Activated T-cell treated with anti-CD3 and anti-CD28 coated beads, Interleukin-2, amount 50 U/mL, for 24 hours (primary cell): ENCODE data around the gene MAMDC2.

Experiments used
- DNase-seq: peaks from one replicate; pipeline ENCODE4 v3.0.0-alpha.2; 2020
- H3K27ac Mint-ChIP-seq: 2 replicates; pipeline ENCODE4 v1.8.0; 2020; ENCODE audit warnings: mild to moderate bottlenecking, mixed read lengths
- H3K27me3 Mint-ChIP-seq: 2 replicates; pipeline ENCODE4 v1.8.0; 2020; ENCODE audit warnings: mixed read lengths
- H3K36me3 Mint-ChIP-seq: 2 replicates; pipeline ENCODE4 v1.8.0; 2020; ENCODE audit warnings: low read depth, mixed read lengths
- H3K4me1 Mint-ChIP-seq: 2 replicates; pipeline ENCODE4 v1.8.0; 2020; ENCODE audit warnings: low read depth, mixed read lengths
- H3K4me3 Mint-ChIP-seq: 2 replicates; pipeline ENCODE4 v1.8.0; 2020; ENCODE audit warnings: mild to moderate bottlenecking, moderate library complexity, mixed read lengths
- H3K9me3 Mint-ChIP-seq: 2 replicates; pipeline ENCODE4 v1.8.0; 2020; ENCODE audit warnings: mixed read lengths

MAMDC2 gene

GRCh38 chr9:70117835-70118319, 74.2 kb downstream of the MAMDC2 start:
- DNase-seq, result no peak
- Mint-ChIP-seq H3K27me3 (peaks cover 19% of the 10 kb centered on the region), H3K4me1 (no peaks in the 10 kb centered on the region), H3K4me3 (no peak overlapping the region), H3K36me3 (no peaks in the 10 kb centered on the region), H3K27ac (no peak overlapping the region), H3K9me3 (no peaks in the 10 kb centered on the region)

GRCh38 chr9:70119786-70120185, 76.1 kb downstream of the MAMDC2 start:
- no peak overlapping the region for H3K4me3 Mint-ChIP-seq
- no peaks in the 10 kb centered on the region for H3K4me1 Mint-ChIP-seq
- peaks cover 17% of the 10 kb centered on the region for H3K27me3 Mint-ChIP-seq
- no peaks in the 10 kb centered on the region for H3K36me3 Mint-ChIP-seq
- DNase-seq, result no peak
- H3K9me3 Mint-ChIP-seq, result no peaks in the 10 kb centered on the region
- no peak overlapping the region for H3K27ac Mint-ChIP-seq

GRCh38 chr9:70120834-70121510, 77.3 kb downstream of the MAMDC2 start:
- Mint-ChIP-seq H3K27ac (no peak overlapping the region), H3K36me3 (no peaks in the 10 kb centered on the region), H3K9me3 (no peaks in the 10 kb centered on the region)

GRCh38 chr9:70121818-70122436, 78.3 kb downstream of the MAMDC2 start:
- Mint-ChIP-seq H3K27me3 (peaks cover 14% of the 10 kb centered on the region), H3K9me3 (no peaks in the 10 kb centered on the region), H3K27ac (no peak overlapping the region), H3K4me3 (no peak overlapping the region), H3K4me1 (no peaks in the 10 kb centered on the region), H3K36me3 (no peaks in the 10 kb centered on the region)
- DNase-seq, result no peak

More at GRCh38 chr9:70120834-70121510, 77.3 kb downstream of the MAMDC2 start:
- no peak overlapping the region for H3K4me3 Mint-ChIP-seq
- no peak for DNase-seq
- H3K4me1 Mint-ChIP-seq, result no peaks in the 10 kb centered on the region
- peaks cover 14% of the 10 kb centered on the region for H3K27me3 Mint-ChIP-seq

GRCh38 chr9:70123695-70124094, 80.0 kb downstream of the MAMDC2 start:
- no peaks in the 10 kb centered on the region for H3K9me3 Mint-ChIP-seq
- no peaks in the 10 kb centered on the region for H3K36me3 Mint-ChIP-seq
- H3K4me1 Mint-ChIP-seq, result no peaks in the 10 kb centered on the region
- no peak overlapping the region for H3K27ac Mint-ChIP-seq
- no peak for DNase-seq
- H3K4me3 Mint-ChIP-seq, result no peak overlapping the region
- peaks cover 11% of the 10 kb centered on the region for H3K27me3 Mint-ChIP-seq

GRCh38 chr9:70125621-70126263, 82.1 kb downstream of the MAMDC2 start:
- no peak for DNase-seq
- Mint-ChIP-seq H3K27me3 (peaks cover 7% of the 10 kb centered on the region), H3K27ac (no peak overlapping the region), H3K36me3 (no peaks in the 10 kb centered on the region), H3K4me3 (no peak overlapping the region), H3K4me1 (no peaks in the 10 kb centered on the region), H3K9me3 (no peaks in the 10 kb centered on the region)

- H3K27me3 Mint-ChIP-seq, result peaks cover 7% of the 10 kb centered on the region
- H3K4me1 Mint-ChIP-seq, result no peaks in the 10 kb centered on the region
- no peak overlapping the region for H3K27ac Mint-ChIP-seq
- no peak for DNase-seq
- H3K36me3 Mint-ChIP-seq, result no peaks in the 10 kb centered on the region
- no peaks in the 10 kb centered on the region for H3K9me3 Mint-ChIP-seq
- H3K4me3 Mint-ChIP-seq, result no peak overlapping the region
Measured at GRCh38 chr9:70127036-70127435, 83.4 kb downstream of the MAMDC2 start.

GRCh38 chr9:70127540-70128416, 84.1 kb downstream of the MAMDC2 start:
- Mint-ChIP-seq H3K4me3 (no peak overlapping the region), H3K27me3 (peaks cover 7% of the 10 kb centered on the region), H3K9me3 (no peaks in the 10 kb centered on the region), H3K4me1 (no peaks in the 10 kb centered on the region), H3K36me3 (no peaks in the 10 kb centered on the region), H3K27ac (no peak overlapping the region)
- no peak for DNase-seq

- no peak overlapping the region for H3K4me3 Mint-ChIP-seq
- no peaks in the 10 kb centered on the region for H3K4me1 Mint-ChIP-seq
- H3K36me3 Mint-ChIP-seq, result no peaks in the 10 kb centered on the region
- no peaks in the 10 kb centered on the region for H3K9me3 Mint-ChIP-seq
- H3K27ac Mint-ChIP-seq, result no peak overlapping the region
- H3K27me3 Mint-ChIP-seq, result peaks cover 5% of the 10 kb centered on the region
- DNase-seq, result no peak
Measured at GRCh38 chr9:70130266-70130665, 86.6 kb downstream of the MAMDC2 start.

- H3K36me3 Mint-ChIP-seq, result no peaks in the 10 kb centered on the region
- no peaks in the 10 kb centered on the region for H3K4me1 Mint-ChIP-seq
- no peak for DNase-seq
- H3K4me3 Mint-ChIP-seq, result no peak overlapping the region
- H3K27ac Mint-ChIP-seq, result no peak overlapping the region
- peaks cover 3% of the 10 kb centered on the region for H3K27me3 Mint-ChIP-seq
- no peaks in the 10 kb centered on the region for H3K9me3 Mint-ChIP-seq
Measured at GRCh38 chr9:70131296-70131695, 87.6 kb downstream of the MAMDC2 start.

GRCh38 chr9:70133253-70134208, 89.9 kb downstream of the MAMDC2 start:
- no peaks in the 10 kb centered on the region for H3K4me1 Mint-ChIP-seq
- H3K36me3 Mint-ChIP-seq, result no peaks in the 10 kb centered on the region
- H3K4me3 Mint-ChIP-seq, result no peak overlapping the region
- H3K27ac Mint-ChIP-seq, result no peak overlapping the region
- H3K27me3 Mint-ChIP-seq, result no peaks in the 10 kb centered on the region
- DNase-seq, result no peak
- no peaks in the 10 kb centered on the region for H3K9me3 Mint-ChIP-seq

GRCh38 chr9:70134360-70134759, 90.7 kb downstream of the MAMDC2 start:
- no peaks in the 10 kb centered on the region for H3K27me3 Mint-ChIP-seq
- no peak overlapping the region for H3K27ac Mint-ChIP-seq
- DNase-seq, result no peak
- no peaks in the 10 kb centered on the region for H3K36me3 Mint-ChIP-seq
- no peak overlapping the region for H3K4me3 Mint-ChIP-seq
- no peaks in the 10 kb centered on the region for H3K4me1 Mint-ChIP-seq
- no peaks in the 10 kb centered on the region for H3K9me3 Mint-ChIP-seq

- no peaks in the 10 kb centered on the region for H3K27me3 Mint-ChIP-seq
- no peaks in the 10 kb centered on the region for H3K4me1 Mint-ChIP-seq
- DNase-seq, result no peak
- H3K36me3 Mint-ChIP-seq, result no peaks in the 10 kb centered on the region
- no peak overlapping the region for H3K27ac Mint-ChIP-seq
- H3K9me3 Mint-ChIP-seq, result no peaks in the 10 kb centered on the region
- no peak overlapping the region for H3K4me3 Mint-ChIP-seq
Measured at GRCh38 chr9:70135176-70135575, 91.5 kb downstream of the MAMDC2 start.
